OCI-LY7 (cell line): Measurements from ENCODE around the gene PFDN4. TPM values are rescaled to one million over a fixed set of nuclear protein-coding genes. Genes with fewer than 3 reads are reported as not detected.

Experiments
- BruUV-seq: library from RNA; stranded (reverse); fragments of 400-500 nt; replicated peaks from 2 replicates; lab custom pipeline; 2021; lab: Mats Ljungman, UMichigan
- CTCF ChIA-PET: fragments of 300-600 bp; sonication (Branson Sonifier 250); formaldehyde crosslinking; loops from one replicate; lab custom pipeline; 2022; ENCODE audit warnings: antibody characterized with exemption; ENCODE audit not compliant: unreplicated experiment; lab: Charles Lee
- POLR2A ChIA-PET: fragments of 300-600 bp; sonication (Branson Sonifier 250); formaldehyde crosslinking; loops from one replicate; lab custom pipeline; 2022; ENCODE audit warnings: antibody characterized with exemption; lab: Charles Lee
- DNase-seq: peaks from one replicate; pipeline ENCODE4 v3.0.0-alpha.2; 2015; ENCODE audit warnings: low spot score
- H2AFZ ChIP-seq: fragments of 200-600 bp; sonication (generic), shearing (Covaris generic); 2 replicates; pipeline ENCODE4 v1.6.1; 2014; ENCODE audit warnings: mild to moderate bottlenecking, antibody characterized with exemption, low read length, moderate library complexity
- H3K27ac ChIP-seq: fragments of 200-600 bp; sonication (generic); 2 replicates; pipeline ENCODE4 v1.5.1; 2014; ENCODE audit warnings: mixed run types, low read depth, mild to moderate bottlenecking, moderate library complexity, low read length, inconsistent platforms; ENCODE audit not compliant: poor library complexity, severe bottlenecking
- H3K36me3 ChIP-seq: fragments of 200-600 bp; sonication (generic); 2 replicates; pipeline ENCODE4 v1.6.1; 2014; ENCODE audit warnings: mild to moderate bottlenecking, antibody characterized with exemption, low read length, moderate library complexity, mixed read lengths; ENCODE audit not compliant: insufficient read depth
- H3K4me1 ChIP-seq: fragments of 200-600 bp; sonication (generic); 2 replicates; pipeline ENCODE4 v1.5.1; 2014; ENCODE audit warnings: mild to moderate bottlenecking, low read length; ENCODE audit not compliant: insufficient read depth, poor library complexity, severe bottlenecking
- H3K4me2 ChIP-seq: fragments of 200-600 bp; sonication (generic); 2 replicates; pipeline ENCODE4 v1.6.1; 2014; ENCODE audit warnings: mild to moderate bottlenecking, low read length
- H3K4me3 ChIP-seq: fragments of 200-600 bp; sonication (generic); 2 replicates; pipeline ENCODE4 v1.5.1; 2014; ENCODE audit warnings: mild to moderate bottlenecking, low read depth, low read length; ENCODE audit not compliant: poor library complexity, severe bottlenecking
- H3K79me2 ChIP-seq: fragments of 200-600 bp; sonication (generic); 2 replicates; pipeline ENCODE4 v1.6.1; 2016; ENCODE audit warnings: low read depth, mild to moderate bottlenecking, low read length, moderate library complexity, mixed read lengths; ENCODE audit not compliant: insufficient read depth
- H3K9me2 ChIP-seq: fragments of 200-600 bp; sonication (generic); 2 replicates; pipeline ENCODE4 v1.6.1; 2016; ENCODE audit warnings: mild to moderate bottlenecking, low read length, mixed read lengths; ENCODE audit not compliant: insufficient read depth
- H3K9me3 ChIP-seq: fragments of 200-600 bp; sonication (generic); 2 replicates; pipeline ENCODE4 v1.6.1; 2014; ENCODE audit warnings: mild to moderate bottlenecking, mixed run types, low read length, mixed read lengths
- H4K20me1 ChIP-seq: fragments of 200-600 bp; sonication (generic); 2 replicates; pipeline ENCODE4 v1.6.1; 2014; ENCODE audit warnings: mild to moderate bottlenecking, antibody characterized with exemption, low read length, moderate library complexity, mixed read lengths; ENCODE audit not compliant: insufficient read depth
- EZH2phosphoT487 ChIP-seq: fragments of 200-600 bp; sonication (generic); IDR thresholded peaks from 2 replicates; pipeline ENCODE4 v1.6.1; 2018; ENCODE audit warnings: low read depth, borderline replicate concordance, mild to moderate bottlenecking, mixed run types, antibody characterized with exemption, low read length, moderate library complexity, mixed read lengths
- intact Hi-C: fragments of 100-400 bp; cut with micrococcal nuclease; formaldehyde crosslinking; loops from one replicate; pipeline ENCODE4 v1.10.0; 2022; ENCODE audit not compliant: unreplicated experiment
- total RNA-seq, 2 experiments: library from RNA; depleted of rRNA in 1 of 2; stranded (reverse); fragments of >200 nt in 1 of 2; shearing (Covaris generic) in 1 of 2; gene quantifications; 2 replicates each; pipeline ENCODE4 v1.2.3, GENCODE V29; 2014 to 2022
- TF ChIP-seq, protein P1 (sequence below): fragments of 200-600 bp; sonication (generic); conservative IDR thresholded peaks from 2 replicates; pipeline ENCODE4 v1.5.1; 2014; ENCODE audit warnings: mild to moderate bottlenecking, antibody characterized with exemption, low read length, moderate library complexity, mixed read lengths

Gene PFDN4
- total RNA-seq, 2 experiments from 2014 or later, result 29.7 to 40.7 TPM

GRCh38 chr20:54231036-54231435 is 23.1 kb downstream of the PFDN4 start:
- Histone ChIP-seq H2AFZ (no peak overlapping the region), H3K4me3 (no peak overlapping the region), H3K4me1 (no peaks in the 10 kb centered on the region), H3K79me2 (no peaks in the 10 kb centered on the region), H3K9me3 (no peaks in the 10 kb centered on the region), H3K9me2 (no peaks in the 10 kb centered on the region), H3K36me3 (no peaks in the 10 kb centered on the region), H3K27ac (no peak overlapping the region), H4K20me1 (no peaks in the 10 kb centered on the region), H3K4me2 (no peak overlapping the region)
- POLR2A ChIA-PET, result interaction anchor here (1.1 kb wide), 1 partner anchor 408 kb away, joined by 3 read pairs; no protein-coding TSS in a partner anchor
- TF ChIP-seq, protein P1, sequence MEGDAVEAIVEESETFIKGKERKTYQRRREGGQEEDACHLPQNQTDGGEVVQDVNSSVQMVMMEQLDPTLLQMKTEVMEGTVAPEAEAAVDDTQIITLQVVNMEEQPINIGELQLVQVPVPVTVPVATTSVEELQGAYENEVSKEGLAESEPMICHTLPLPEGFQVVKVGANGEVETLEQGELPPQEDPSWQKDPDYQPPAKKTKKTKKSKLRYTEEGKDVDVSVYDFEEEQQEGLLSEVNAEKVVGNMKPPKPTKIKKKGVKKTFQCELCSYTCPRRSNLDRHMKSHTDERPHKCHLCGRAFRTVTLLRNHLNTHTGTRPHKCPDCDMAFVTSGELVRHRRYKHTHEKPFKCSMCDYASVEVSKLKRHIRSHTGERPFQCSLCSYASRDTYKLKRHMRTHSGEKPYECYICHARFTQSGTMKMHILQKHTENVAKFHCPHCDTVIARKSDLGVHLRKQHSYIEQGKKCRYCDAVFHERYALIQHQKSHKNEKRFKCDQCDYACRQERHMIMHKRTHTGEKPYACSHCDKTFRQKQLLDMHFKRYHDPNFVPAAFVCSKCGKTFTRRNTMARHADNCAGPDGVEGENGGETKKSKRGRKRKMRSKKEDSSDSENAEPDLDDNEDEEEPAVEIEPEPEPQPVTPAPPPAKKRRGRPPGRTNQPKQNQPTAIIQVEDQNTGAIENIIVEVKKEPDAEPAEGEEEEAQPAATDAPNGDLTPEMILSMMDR, result no peak
- TF ChIP-seq EZH2phosphoT487, result no peak
- CTCF ChIA-PET, result no interaction called here
- no peak for DNase-seq
- intact Hi-C loops, result no loop called here
- BruUV-seq, result no TSS peak

- TF ChIP-seq, protein P1, result no peak
- TF ChIP-seq EZH2phosphoT487, result no peak
- H3K9me3 ChIP-seq, result no peaks in the 10 kb centered on the region
- no peaks in the 10 kb centered on the region for H3K4me1 ChIP-seq
- no peak overlapping the region for H3K27ac ChIP-seq
- intact Hi-C loops, result no loop called here
- H3K9me2 ChIP-seq, result no peaks in the 10 kb centered on the region
- POLR2A ChIA-PET, result interaction anchor here (1.4 to 1.5 kb wide), 2 partner anchors 12 to 231 kb away, joined by 4 to 6 read pairs; no protein-coding TSS in a partner anchor
- no peaks in the 10 kb centered on the region for H4K20me1 ChIP-seq
- H3K36me3 ChIP-seq, result no peaks in the 10 kb centered on the region
- H3K4me2 ChIP-seq, result no peak overlapping the region
- H3K4me3 ChIP-seq, result no peak overlapping the region
- H2AFZ ChIP-seq, result no peak overlapping the region
- no peak for DNase-seq
- H3K79me2 ChIP-seq, result no peaks in the 10 kb centered on the region
- CTCF ChIA-PET, result no interaction called here
- BruUV-seq, result no TSS peak
These were observed 27.1 kb downstream of the PFDN4 start for GRCh38 chr20:54234991-54235390.

DNA sequence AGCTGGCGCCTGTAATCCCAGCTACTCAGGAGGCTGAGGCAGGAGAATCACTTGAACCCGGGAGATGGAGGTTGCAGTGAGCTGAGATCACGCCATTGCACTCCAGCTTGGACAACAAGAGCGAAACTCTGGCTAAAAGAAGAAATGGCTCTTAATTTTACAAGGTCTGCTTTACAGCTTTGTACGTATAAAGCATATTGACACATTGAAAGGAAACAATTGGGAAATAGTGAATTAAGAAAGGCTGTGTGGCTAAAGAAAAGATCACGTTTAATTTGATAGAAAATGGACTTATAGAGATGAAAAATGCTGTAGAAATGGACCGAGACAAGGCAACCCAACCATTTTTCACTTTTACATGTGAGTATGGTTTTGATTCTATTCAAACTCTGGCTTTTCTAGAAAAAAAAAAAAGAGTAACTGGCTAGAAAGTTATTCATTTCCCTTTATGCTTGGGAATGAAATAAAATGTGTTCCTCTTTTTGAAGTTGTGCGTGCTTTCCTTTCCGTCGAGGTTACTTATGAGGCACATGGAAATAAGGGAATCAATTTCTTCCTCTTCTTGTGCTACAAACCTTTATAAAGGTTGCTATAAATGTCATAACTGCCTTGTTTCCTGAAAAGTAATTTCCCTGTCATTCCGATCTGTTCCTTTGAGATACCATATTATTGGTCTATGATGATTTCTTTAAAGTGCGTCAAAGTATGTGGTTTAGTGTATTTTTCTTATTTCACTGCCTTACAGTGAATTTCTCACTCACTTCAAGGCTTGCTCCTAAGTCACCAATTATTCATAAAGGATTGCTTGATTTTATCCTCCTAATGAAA is 29.4 kb downstream of the PFDN4 start:
- Histone ChIP-seq H3K4me2 (no peak overlapping the region), H3K4me3 (no peak overlapping the region), H3K9me2 (no peaks in the 10 kb centered on the region), H3K36me3 (no peaks in the 10 kb centered on the region), H2AFZ (no peak overlapping the region), H4K20me1 (no peaks in the 10 kb centered on the region), H3K4me1 (no peaks in the 10 kb centered on the region), H3K79me2 (no peaks in the 10 kb centered on the region), H3K9me3 (no peaks in the 10 kb centered on the region), H3K27ac (no peak overlapping the region)
- intact Hi-C loops, result no loop called here
- DNase-seq, result no peak
- TF ChIP-seq, protein P1, result no peak
- no peak for TF ChIP-seq EZH2phosphoT487
- BruUV-seq, result no TSS peak
- CTCF ChIA-PET, result no interaction called here
- POLR2A ChIA-PET, result no interaction called here
